ENCODE data around the gene IRAG1. TPM values are rescaled to one million over a fixed set of nuclear protein-coding genes. Genes with fewer than 3 reads are reported as not detected.
"Not testable (repeated sequence)": the region's sequence is repeated elsewhere in the genome, so short reads cannot be mapped to it uniquely, and the experiment has no call there.

Gene IRAG1
- polyA plus RNA-seq, 4 donors = 10.1 to 12.1 (median 10.4) TPM

GRCh38 chr11:10709299-10710086 lies 15.9 kb upstream of the IRAG1 start:
- no peak for DNase-seq (ENCODE audit: low read depth in 4 of 4, low spot score in 2 of 4)

GRCh38 chr11:10708131-10708530 lies 14.6 kb upstream of the IRAG1 start:
- no peak for DNase-seq (ENCODE audit: low read depth in 4 of 4, low spot score in 2 of 4)

GRCh38 chr11:10701982-10702381 lies 8.4 kb upstream of the IRAG1 start:
- DNase-seq (ENCODE audit: low read depth in 4 of 4, low spot score in 2 of 4) = no peak

- DNase-seq (ENCODE audit: low read depth in 4 of 4, low spot score in 2 of 4) = no peak
These were observed 5.5 kb upstream of the IRAG1 start for GRCh38 chr11:10699072-10699471.

GRCh38 chr11:10697323-10697620 lies 3.7 kb upstream of the IRAG1 start:
- no peak for DNase-seq (ENCODE audit: low read depth in 4 of 4, low spot score in 2 of 4)

- DNase-seq (ENCODE audit: low read depth in 4 of 4, low spot score in 2 of 4) = no peak
These were observed 3.1 kb upstream of the IRAG1 start for GRCh38 chr11:10696468-10697322.

- peak in 3 of 4 donors; percentile 27 to 36 (median 29) for DNase-seq (ENCODE audit: low read depth in 4 of 4, low spot score in 2 of 4)
These were observed 2.3 kb upstream of the IRAG1 start for GRCh38 chr11:10695833-10696232.

GRCh38 chr11:10694486-10695239 lies 1.1 kb upstream of the IRAG1 start:
- DNase-seq (ENCODE audit: low read depth in 4 of 4, low spot score in 2 of 4) = no peak

- no peak for DNase-seq (ENCODE audit: low read depth in 4 of 4, low spot score in 2 of 4)
These were observed 932 bp downstream of the IRAG1 start for GRCh38 chr11:10692531-10693115.

GRCh38 chr11:10688401-10688800 lies 5.2 kb downstream of the IRAG1 start:
- DNase-seq (ENCODE audit: low read depth in 4 of 4, low spot score in 2 of 4) = no peak

- no peak for DNase-seq (ENCODE audit: low read depth in 4 of 4, low spot score in 2 of 4)
These were observed 7.2 kb downstream of the IRAG1 start for GRCh38 chr11:10686311-10686710.

- DNase-seq (ENCODE audit: low read depth in 4 of 4, low spot score in 2 of 4) = no peak
These were observed 10.1 kb downstream of the IRAG1 start for GRCh38 chr11:10683429-10683828.

GRCh38 chr11:10680956-10681487 lies 12.5 kb downstream of the IRAG1 start:
- DNase-seq (ENCODE audit: low read depth in 4 of 4, low spot score in 2 of 4) = no peak

GRCh38 chr11:10680279-10680678 lies 13.3 kb downstream of the IRAG1 start:
- not testable (repeated sequence) for DNase-seq (ENCODE audit: low read depth in 4 of 4, low spot score in 2 of 4)

GRCh38 chr11:10679644-10680043 lies 13.9 kb downstream of the IRAG1 start:
- no peak for DNase-seq (ENCODE audit: low read depth in 4 of 4, low spot score in 2 of 4)

GRCh38 chr11:10678101-10678500 lies 15.5 kb downstream of the IRAG1 start:
- no peak for DNase-seq (ENCODE audit: low read depth in 4 of 4, low spot score in 2 of 4)

- no peak for DNase-seq (ENCODE audit: low read depth in 4 of 4, low spot score in 2 of 4)
These were observed 16.6 kb downstream of the IRAG1 start for GRCh38 chr11:10676919-10677318.

- DNase-seq (ENCODE audit: low read depth in 4 of 4, low spot score in 2 of 4) = no peak
These were observed 18.6 kb downstream of the IRAG1 start for GRCh38 chr11:10674911-10675440.

- no peak for DNase-seq (ENCODE audit: low read depth in 4 of 4, low spot score in 2 of 4)
These were observed 19.1 kb downstream of the IRAG1 start for GRCh38 chr11:10674440-10674855.

- no peak for DNase-seq (ENCODE audit: low read depth in 4 of 4, low spot score in 2 of 4)
These were observed 20.0 kb downstream of the IRAG1 start for GRCh38 chr11:10673501-10674062.

Measured in left renal cortex interstitium (tissue), 4 donors.